Hepatocyte (in vitro differentiated cells): ENCODE data around the gene MVB12B.

Source experiments
- CTCF ChIP-seq: fragments of 200-600 bp; sonication (generic); IDR thresholded peaks from 2 replicates; pipeline ENCODE4 v1.5.1; 2016; ENCODE audit warnings: antibody characterized with exemption, mild to moderate bottlenecking; ENCODE audit not compliant: poor library complexity
- EZH2 ChIP-seq: fragments of 200-600 bp; sonication (generic); IDR thresholded peaks from 2 replicates; pipeline ENCODE4 v1.6.1; 2016; ENCODE audit warnings: antibody characterized with exemption, mild to moderate bottlenecking, borderline replicate concordance

GRCh38 chr9:126478216-126478981 lies 151.8 kb downstream of the MVB12B start:
- TF ChIP-seq CTCF: no peak
- TF ChIP-seq EZH2: no peak
